Ectodermal cell (in vitro differentiated cells): Measurements from ENCODE around the gene NCR1.

ENCODE experiments used
- H3K27ac ChIP-seq: 2 replicates; pipeline ENCODE4 v1.7.0; 2013; ENCODE audit warnings: mild to moderate bottlenecking, low read depth, low read length; ENCODE audit not compliant: insufficient read depth, poor library complexity, severe bottlenecking
- H3K27me3 ChIP-seq: 2 replicates; pipeline ENCODE4 v1.7.0; 2013; ENCODE audit warnings: mild to moderate bottlenecking, low read length; ENCODE audit not compliant: insufficient read depth, control insufficient read depth, poor library complexity, severe bottlenecking
- H3K36me3 ChIP-seq: one replicate; pipeline ENCODE4 v1.7.0; 2013; ENCODE audit warnings: low read length; ENCODE audit not compliant: control insufficient read depth, insufficient read depth
- H3K4me1 ChIP-seq: one replicate; pipeline ENCODE4 v1.7.0; 2013; ENCODE audit warnings: low read length; ENCODE audit not compliant: control insufficient read depth, insufficient read depth
- H3K4me3 ChIP-seq: 2 replicates; pipeline ENCODE4 v1.7.0; 2013; ENCODE audit warnings: low read depth, low read length, control low read depth; ENCODE audit not compliant: insufficient read depth
- H3K9me3 ChIP-seq: 2 replicates; pipeline ENCODE4 v1.7.0; 2013; ENCODE audit warnings: mild to moderate bottlenecking, low read length, moderate library complexity; ENCODE audit not compliant: control insufficient read depth
- WGBS, 2 experiments: methylation state at CpG; one replicate each; pipeline ENCODE4 v1.1.7; 2013; ENCODE audit warnings: missing lambda C conversion rate in 2 of 2; 5-methylcytosine and 5-hydroxymethylcytosine counted together

The NCR1 gene

GRCh38 chr19:54959840-54960239 lies 53.9 kb downstream of the NCR1 start:
- Histone ChIP-seq H3K27ac (no peak overlapping the region), H3K9me3 (no peaks in the 10 kb centered on the region), H3K4me1 (no peaks in the 10 kb centered on the region), H3K27me3 (no peaks in the 10 kb centered on the region), H3K36me3 (no peaks in the 10 kb centered on the region), H3K4me3 (no peak overlapping the region)
- 88 to 93% methylated on average over 8 of the region's 8 CpGs for WGBS, 2 experiments
